BJ (cell line): ENCODE data around the gene HBP1. TPM values are rescaled to one million over a fixed set of nuclear protein-coding genes. Genes with fewer than 3 reads are reported as not detected.
"Not testable (repeated sequence)": the region's sequence is repeated elsewhere in the genome, so short reads cannot be mapped to it uniquely, and the experiment has no call there.

Experiments
- CTCF ChIA-PET: fragments of 350-600 bp; formaldehyde crosslinking; extraction: SDS; loops from one replicate; lab custom pipeline; 2021; ENCODE audit warnings: antibody characterized with exemption, inconsistent platforms; lab: Yijun Ruan, JAX
- POLR2A ChIA-PET: fragments of 300-600 bp; sonication (Branson Sonifier 250); formaldehyde crosslinking; extraction: SDS; loops from one replicate; lab custom pipeline; 2021; ENCODE audit warnings: antibody characterized with exemption; lab: Charles Lee
- DNase-seq: peaks from one replicate; pipeline ENCODE4 v3.0.0-alpha.2; 2011; ENCODE audit warnings: low read depth
- H3K27me3 ChIP-seq: 2 replicates; pipeline ENCODE4 v1.6.0; 2011; ENCODE audit warnings: low read length; ENCODE audit not compliant: control insufficient read depth, insufficient read depth
- H3K36me3 ChIP-seq: 2 replicates; pipeline ENCODE4 v1.5.1; 2011; ENCODE audit warnings: low read length; ENCODE audit not compliant: control insufficient read depth, insufficient read depth
- H3K4me3 ChIP-seq: 2 replicates; pipeline ENCODE4 v1.5.1; 2011; ENCODE audit warnings: low read depth, mild to moderate bottlenecking, control low read depth, low read length
- polyA plus RNA-seq: library from polyadenylated mRNA; depleted of rRNA; stranded (reverse); fragments of >200 nt; gene quantifications from 2 replicates; pipeline ENCODE4 v1.2.3, GENCODE V29; 2011
- TF ChIP-seq, protein P1 (sequence below): IDR thresholded peaks from 2 replicates; pipeline ENCODE4 v1.5.1; 2011; ENCODE audit warnings: low read depth, mild to moderate bottlenecking, control low read depth, inconsistent platforms, low read length, moderate library complexity; ENCODE audit not compliant: insufficient read depth

Gene HBP1
- polyA plus RNA-seq, 1 experiment = 49.9 TPM

DNA sequence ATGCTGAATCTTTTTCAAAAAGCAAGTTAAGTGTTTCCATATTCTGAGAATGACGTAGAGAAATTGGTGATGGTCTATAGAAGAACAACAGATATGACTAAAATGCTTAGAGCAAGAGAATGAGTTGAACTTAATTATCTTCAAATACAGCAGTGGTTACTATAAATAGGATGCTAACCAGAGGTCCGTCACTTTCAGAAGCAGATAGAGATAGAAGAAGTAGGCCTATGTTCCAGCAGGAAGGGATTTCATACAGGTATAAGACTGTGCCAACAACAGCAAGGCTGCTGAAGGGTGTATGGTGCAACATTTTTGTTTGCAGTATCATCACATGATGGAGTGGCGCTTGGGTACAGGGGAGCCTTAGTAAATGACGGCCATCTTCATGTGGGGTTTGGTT, 68.6 kb downstream of the HBP1 start:
- Histone ChIP-seq H3K36me3 (peaks cover 2% of the 10 kb centered on the region; the same call in 1 of the 2 replicates), H3K4me3 (no peak overlapping the region), H3K27me3 (no peaks in the 10 kb centered on the region)
- no peak for DNase-seq
- ChIA-PET CTCF (interaction anchor here (0.6 kb wide), 1 partner anchor 73 kb away, joined by 4 read pairs; no protein-coding TSS in a partner anchor), POLR2A (no interaction called here)
- TF ChIP-seq, protein P1, sequence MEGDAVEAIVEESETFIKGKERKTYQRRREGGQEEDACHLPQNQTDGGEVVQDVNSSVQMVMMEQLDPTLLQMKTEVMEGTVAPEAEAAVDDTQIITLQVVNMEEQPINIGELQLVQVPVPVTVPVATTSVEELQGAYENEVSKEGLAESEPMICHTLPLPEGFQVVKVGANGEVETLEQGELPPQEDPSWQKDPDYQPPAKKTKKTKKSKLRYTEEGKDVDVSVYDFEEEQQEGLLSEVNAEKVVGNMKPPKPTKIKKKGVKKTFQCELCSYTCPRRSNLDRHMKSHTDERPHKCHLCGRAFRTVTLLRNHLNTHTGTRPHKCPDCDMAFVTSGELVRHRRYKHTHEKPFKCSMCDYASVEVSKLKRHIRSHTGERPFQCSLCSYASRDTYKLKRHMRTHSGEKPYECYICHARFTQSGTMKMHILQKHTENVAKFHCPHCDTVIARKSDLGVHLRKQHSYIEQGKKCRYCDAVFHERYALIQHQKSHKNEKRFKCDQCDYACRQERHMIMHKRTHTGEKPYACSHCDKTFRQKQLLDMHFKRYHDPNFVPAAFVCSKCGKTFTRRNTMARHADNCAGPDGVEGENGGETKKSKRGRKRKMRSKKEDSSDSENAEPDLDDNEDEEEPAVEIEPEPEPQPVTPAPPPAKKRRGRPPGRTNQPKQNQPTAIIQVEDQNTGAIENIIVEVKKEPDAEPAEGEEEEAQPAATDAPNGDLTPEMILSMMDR = no peak

DNA sequence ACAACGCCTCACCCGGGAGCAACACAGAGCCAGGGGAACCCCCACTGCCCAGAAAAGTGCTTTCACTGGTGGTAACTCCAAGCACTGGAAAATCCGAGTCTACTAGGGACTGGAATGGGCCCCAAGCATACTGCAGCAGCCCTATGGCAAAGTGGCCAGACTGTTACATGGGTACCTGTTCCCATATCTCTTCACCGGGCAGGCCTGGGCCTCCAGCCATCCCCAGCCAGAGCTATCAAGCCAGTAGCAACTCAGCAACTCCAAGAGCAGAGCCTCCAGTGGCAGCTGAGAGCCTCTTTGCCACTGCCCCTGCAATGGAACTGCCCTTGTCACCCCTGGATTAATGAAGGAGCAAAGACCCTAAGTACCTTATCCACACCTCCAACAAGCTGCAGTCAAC, 73.5 kb downstream of the HBP1 start:
- Histone ChIP-seq H3K4me3 (no peak overlapping the region), H3K27me3 (no peaks in the 10 kb centered on the region), H3K36me3 (peaks cover 1% of the 10 kb centered on the region; the same call in 1 of the 2 replicates)
- ChIA-PET POLR2A (no interaction called here), CTCF (interaction anchor here (1.2 kb wide), 1 partner anchor 12 kb away, joined by 4 read pairs; no protein-coding TSS in a partner anchor)
- no peak for DNase-seq
- TF ChIP-seq, protein P1 = no peak

DNA sequence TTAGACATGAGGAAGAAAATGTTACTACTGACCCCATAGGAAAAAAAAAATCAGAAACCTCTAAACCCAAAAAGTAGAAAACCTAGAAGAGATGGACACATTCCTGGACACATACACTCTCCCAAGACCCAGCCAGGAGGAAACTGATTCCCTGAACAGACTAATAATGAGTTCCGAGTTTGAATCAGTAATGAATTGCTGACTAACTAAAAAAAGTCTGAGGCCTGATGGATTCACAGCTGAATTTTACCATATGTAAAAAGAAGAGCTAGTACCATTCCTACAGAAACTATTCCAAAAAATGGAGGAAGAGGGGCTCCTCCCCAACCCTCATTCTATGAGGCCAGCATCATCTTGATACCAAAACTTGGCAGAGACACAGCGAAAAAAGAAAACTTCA, 75.8 kb downstream of the HBP1 start:
- CTCF ChIA-PET = interaction anchor here (1.1 kb wide), 1 partner anchor 33 kb away, joined by 3 read pairs; no protein-coding TSS in a partner anchor
- H3K36me3 ChIP-seq = peaks cover 1% of the 10 kb centered on the region; the same call in 1 of the 2 replicates
- TF ChIP-seq, protein P1 = no peak
- no peak overlapping the region for H3K4me3 ChIP-seq
- POLR2A ChIA-PET = no interaction called here
- H3K27me3 ChIP-seq = no peaks in the 10 kb centered on the region
- DNase-seq = no peak

DNA sequence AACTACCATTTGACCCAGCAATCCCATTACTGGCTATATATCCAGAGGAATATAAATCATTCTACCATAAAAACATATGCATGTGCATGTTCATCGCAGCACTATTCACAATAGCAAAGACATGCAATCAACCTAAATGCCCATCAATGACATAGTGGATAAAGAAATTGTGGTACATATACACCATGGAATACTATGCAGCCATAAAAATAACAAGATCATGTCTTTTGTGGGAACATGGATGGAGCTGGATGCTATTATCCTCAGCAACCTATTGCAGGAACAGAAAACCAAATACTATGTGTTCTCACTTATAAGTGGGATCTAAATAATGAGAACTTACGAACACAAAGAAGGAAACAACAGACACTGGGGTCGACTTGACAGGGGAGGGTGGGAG, 78.0 kb downstream of the HBP1 start:
- CTCF ChIA-PET, H3K27me3 ChIP-seq, H3K4me3 ChIP-seq, DNase-seq, POLR2A ChIA-PET, H3K36me3 ChIP-seq: not testable (repeated sequence)

DNA sequence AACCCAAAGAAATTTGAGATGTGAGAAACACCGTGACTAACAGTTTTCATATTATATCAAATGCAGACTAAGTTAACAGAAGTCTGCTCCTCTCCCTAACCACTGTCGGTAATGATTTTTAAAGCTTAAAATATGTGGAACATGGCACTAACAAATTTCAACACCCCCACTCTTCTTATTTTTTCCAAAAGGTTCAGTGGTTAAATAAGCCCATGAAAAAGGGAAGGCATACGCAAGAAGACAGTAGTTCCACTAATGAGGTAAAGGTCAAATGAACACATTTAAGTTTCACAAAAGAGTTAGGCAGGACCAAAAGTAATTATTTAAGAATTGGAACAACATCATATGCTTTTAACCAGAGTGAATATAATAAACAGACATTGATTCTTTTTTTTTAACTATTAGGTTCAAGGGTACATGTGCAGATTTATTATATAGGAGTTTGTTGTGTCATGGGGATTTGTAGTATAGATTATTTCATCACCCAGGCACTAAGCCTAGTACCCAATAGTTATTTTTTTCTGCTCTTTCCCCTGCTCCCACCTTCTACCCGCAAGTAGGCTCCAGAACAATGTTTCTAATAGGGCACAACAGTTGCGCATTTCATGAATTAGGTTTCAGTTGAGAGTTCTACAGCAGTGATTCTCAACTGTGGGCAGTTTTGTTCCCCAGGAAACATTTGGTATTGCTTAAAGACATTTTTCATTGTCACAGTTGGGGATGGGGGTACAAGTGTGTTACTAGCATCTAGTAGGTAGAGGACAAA, 79.9 kb downstream of the HBP1 start:
- ChIA-PET CTCF (no interaction called here), POLR2A (no interaction called here)
- H3K4me3 ChIP-seq = no peak overlapping the region
- no peaks in the 10 kb centered on the region for H3K27me3 ChIP-seq
- TF ChIP-seq, protein P1 = no peak
- H3K36me3 ChIP-seq = no peaks in the 10 kb centered on the region
- DNase-seq = no peak
